AG08396 (cell line): Measurements from ENCODE around the gene CDCA7.
"Not testable (repeated sequence)": the region's sequence is repeated elsewhere in the genome, so short reads cannot be mapped to it uniquely, and the experiment has no call there.

Source experiments
- DNase-seq: peaks from one replicate; pipeline ENCODE4 v3.0.0; 2012; ENCODE audit warnings: low spot score, mixed read lengths

CDCA7 gene

DNA sequence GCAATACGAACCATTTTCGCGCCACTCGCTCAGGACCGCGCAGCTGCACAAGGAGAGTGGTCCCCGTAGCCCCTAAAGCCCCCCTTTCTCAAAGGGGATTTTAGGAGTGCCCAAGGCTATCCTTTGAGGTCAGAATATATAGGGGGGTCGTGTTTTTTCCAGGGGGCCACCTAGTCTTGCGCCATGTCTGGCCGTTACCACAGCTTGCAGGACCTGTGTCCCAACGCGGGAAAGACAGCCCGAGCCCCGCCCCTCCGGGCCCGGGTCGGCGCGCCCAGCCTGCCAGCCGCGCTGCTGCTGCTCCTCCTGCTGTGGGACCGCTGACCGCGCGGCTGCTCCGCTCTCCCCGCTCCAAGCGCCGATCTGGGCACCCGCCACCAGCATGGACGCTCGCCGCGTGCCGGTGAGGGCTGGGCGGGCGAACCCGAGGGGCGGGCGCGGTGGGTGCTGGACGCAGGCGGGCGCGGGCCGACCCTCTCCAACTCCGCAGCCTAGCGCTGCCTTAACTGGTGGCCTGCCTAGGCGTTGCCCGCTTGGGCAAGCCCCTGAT lies at the start of gene CDCA7:
Gene CDCA7 (plus strand): TSS at position 291 of the 550 bp plus-strand sequence. CDS start 92 bp downstream, at position 383.
- DNase-seq, result peak; percentile 84

DNA sequence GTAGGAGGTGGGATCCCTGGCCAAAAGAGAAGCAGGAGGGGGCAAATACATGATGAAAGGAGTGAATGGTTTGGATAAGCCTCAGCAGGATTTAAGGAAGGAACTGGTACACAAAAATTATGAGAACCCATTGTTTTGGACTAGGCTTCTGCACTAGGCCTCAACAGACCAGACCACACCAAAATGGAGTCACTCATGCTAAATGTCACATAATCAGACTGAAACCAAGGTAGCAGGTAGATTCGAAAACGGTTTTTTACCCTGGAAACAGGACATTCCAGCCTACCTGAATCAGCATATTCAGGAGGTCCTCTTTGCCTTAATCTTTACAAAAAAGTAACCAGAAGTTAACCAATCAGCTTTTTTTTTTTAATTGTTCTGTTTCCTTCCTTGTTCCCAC lies 49.4 kb upstream of the CDCA7 start:
- DNase-seq, result no peak

DNA sequence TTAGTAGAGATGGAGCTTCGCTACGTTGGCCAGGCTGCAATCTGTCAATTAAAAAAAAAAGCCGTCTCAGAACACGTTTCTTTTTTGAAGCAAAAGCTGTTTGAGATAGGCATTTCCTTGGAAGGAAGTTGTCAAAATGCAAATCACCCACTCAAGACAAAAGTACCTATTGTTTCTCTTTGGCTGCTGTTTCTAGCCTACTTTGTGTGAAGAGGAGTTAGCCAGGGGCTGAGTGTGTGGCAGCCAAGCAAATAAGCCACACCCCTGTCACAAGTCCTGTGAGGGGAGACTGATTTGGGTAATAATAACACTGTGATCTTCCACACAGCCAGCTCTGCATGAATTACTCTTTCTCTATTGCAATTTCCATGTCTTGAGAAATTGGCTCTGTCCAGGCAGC lies 47.4 kb upstream of the CDCA7 start:
- DNase-seq, result no peak

GRCh38 chr2:173309370-173309769 lies 45.3 kb upstream of the CDCA7 start:
- DNase-seq, result not testable (repeated sequence)

DNA sequence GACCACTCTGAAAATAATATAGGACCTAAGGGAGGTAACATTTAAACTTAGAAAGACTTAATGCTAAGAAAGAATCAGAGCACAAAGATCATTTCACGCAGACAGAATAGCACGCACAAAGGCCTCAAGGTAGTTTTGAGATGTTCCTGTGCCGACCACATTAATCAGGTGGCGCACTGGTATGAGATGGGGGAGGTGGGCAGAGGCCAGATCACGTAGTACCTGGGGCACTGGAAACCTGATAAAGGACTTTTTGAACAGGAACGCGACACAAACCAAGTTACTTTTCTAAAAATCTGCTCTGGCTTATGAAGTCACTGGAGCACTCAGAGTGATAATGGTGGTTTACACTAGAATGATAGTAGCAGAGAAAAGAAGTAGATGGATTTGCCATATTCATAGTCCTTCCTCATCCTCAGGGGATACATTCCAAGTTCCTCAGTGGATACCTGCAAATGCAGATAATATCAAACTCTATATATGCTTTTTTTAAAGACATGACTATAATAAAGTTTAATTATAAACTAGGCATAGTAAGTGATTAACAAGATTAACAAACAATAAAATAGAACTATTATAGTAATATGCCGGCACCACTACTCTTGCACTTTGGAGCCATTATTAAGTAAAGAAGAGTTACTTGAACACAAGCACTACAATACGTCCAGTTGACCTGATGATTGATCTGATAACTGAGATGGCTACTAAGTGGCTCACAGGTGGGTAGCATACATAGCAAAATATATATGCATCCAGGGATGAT lies 42.6 kb upstream of the CDCA7 start:
- no peak for DNase-seq

DNA sequence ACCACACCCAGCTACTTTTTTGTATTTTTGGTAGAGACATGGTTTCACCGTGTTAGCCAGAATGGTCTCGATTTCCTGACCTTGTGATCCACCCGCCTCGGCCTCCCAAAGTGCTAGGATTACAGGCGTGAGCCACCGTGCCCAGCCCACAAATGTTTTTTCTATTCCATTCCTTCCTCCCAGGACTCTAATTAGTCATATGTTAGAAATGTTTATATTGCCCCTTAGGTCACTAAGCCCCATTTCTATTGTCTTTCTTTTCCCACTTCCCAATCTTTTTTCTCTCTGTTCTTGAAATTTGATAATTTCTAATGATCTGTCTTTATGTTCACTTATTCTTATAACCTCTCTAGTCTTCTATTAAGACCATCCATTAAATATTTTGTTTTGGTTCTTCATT lies 31.3 kb upstream of the CDCA7 start:
- no peak for DNase-seq

- DNase-seq, result no peak
Observed at GRCh38 chr2:173326806-173327205, 27.9 kb upstream of the CDCA7 start.

DNA sequence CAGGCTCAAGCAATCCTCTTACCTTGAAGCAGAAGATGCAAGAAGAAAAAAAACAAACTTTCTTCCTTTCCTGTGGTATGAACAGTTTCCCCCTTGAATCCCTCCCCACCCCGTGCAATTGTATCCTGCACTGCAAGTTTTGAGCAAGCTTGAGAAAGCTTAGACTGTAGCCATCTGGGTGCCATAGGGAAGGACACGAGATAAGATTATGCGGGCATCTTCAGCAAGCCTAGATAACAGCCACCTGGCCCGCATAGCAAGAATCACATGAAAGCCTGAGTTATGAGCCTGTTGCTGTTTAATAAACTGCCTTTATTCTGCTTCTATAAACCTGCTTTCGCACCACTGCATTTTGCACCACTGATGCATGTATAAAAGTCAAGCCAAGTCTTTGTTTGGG lies 27.3 kb upstream of the CDCA7 start:
- no peak for DNase-seq

DNA sequence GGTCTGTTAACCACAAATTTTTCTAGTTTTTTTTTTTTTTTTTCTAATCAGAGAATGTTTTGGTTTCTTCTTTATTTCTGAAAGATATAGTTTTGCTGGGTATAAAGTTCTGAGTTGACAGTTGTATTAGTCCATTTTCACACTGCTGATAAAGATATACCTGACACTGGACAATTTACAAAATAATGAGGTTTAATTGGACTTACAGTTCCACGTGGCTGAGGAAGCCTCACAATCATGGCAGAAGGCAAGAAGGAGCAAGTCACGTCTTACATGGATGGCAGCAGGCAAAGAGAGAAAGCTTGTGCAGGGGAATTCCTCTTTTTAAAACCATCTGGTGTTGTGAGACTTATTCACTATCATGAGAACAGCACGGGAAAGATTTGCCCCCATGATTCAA lies 21.7 kb upstream of the CDCA7 start:
- DNase-seq, result not testable (repeated sequence)

DNA sequence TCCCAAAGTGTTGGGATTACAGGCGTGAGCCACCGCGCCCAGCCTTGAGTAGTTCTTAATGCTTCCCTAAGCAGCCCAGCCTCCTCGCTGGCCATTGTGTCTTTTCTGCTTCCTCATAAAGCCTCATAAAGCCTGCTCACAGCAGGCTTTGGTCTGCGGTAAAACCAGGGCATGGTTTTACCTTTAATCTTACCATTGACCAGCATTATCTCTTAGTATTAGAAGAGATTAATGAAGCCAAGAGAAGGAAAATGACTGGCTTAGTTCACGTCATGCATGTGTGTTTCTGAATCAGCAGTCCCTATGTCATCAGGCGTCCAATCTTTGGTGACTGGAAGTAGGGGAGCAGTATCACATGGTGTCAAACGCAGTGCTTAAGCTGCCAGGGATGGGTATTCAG lies 14.9 kb upstream of the CDCA7 start:
- no peak for DNase-seq

GRCh38 chr2:173343921-173344320 lies 10.8 kb upstream of the CDCA7 start:
- no peak for DNase-seq

- no peak for DNase-seq
Observed at GRCh38 chr2:173346035-173346434, 8.6 kb upstream of the CDCA7 start.

DNA sequence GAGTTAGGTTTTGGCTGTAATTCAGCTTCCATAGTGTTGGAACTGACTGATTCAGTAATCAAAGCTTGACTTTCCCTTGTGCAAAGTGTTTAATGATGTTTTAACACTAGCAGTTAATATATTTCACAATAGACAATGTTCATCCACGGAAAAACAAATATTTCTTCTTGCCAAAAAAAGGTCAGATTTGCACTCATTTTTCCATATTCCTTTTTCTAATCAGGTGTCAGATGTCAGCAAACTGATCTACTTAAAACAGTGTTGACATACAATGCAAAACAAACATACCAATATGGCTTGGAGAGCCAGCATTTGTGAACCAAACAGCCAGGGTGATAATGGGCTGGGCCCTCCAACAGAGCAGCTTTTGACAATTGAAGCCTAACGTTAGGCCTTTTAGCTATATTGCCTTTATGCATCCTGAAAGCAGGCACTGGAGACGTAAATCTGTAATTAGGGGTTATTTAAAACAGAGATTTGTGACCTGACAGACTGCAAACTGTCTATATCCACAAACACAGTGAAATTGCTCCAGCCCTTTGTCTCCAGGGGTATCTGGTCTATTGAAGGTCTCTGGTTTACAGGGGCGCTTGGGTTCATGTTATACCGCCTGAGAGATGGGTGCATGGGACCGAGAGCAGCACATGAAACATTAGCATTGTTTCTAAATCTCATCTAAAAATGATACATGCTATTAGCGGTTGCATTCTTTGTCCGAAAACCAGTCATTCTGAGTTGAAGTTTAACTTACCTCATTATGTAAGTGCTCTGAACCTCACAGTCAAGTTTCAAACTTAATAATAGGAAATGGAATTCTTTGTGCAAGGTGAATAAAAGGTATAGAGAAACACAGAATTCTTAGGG lies 7.1 kb upstream of the CDCA7 start:
- no peak for DNase-seq

- DNase-seq, result no peak
Observed at GRCh38 chr2:173349287-173349686, 5.4 kb upstream of the CDCA7 start.

GRCh38 chr2:173350383-173350782 lies 4.3 kb upstream of the CDCA7 start:
- no peak for DNase-seq

- DNase-seq, result no peak
Observed at GRCh38 chr2:173351879-173352278, 2.8 kb upstream of the CDCA7 start.

GRCh38 chr2:173353556-173353955 lies 1.1 kb upstream of the CDCA7 start:
- DNase-seq, result no peak

GRCh38 chr2:173354073-173354581 lies 545 bp upstream of the CDCA7 start:
- DNase-seq, result no peak

- DNase-seq, result peak; percentile 65
Observed at GRCh38 chr2:173355132-173355865, 627 bp downstream of the CDCA7 start.

- peak; percentile 20 for DNase-seq
Observed at GRCh38 chr2:173355866-173356508, 1.3 kb downstream of the CDCA7 start.

DNA sequence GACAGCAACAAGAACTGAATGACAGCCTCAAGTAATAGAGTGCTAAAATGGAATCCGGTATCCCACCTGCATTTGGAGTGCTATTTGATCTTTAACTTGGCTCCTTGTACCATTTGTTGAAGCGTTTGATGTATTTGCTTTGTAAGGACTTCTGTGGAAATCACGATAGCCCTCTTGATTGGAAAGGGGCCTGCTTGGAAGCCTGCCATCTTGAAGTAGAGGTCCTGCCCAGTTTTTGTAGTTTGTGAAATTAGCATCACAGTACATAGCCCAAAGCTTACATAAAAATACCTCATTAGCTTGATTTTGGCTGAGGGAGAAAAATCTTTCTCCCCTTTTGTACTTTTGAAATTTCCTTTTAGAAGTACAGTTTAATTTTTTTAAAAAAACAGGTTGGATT lies 2.7 kb downstream of the CDCA7 start:
- DNase-seq, result no peak

DNA sequence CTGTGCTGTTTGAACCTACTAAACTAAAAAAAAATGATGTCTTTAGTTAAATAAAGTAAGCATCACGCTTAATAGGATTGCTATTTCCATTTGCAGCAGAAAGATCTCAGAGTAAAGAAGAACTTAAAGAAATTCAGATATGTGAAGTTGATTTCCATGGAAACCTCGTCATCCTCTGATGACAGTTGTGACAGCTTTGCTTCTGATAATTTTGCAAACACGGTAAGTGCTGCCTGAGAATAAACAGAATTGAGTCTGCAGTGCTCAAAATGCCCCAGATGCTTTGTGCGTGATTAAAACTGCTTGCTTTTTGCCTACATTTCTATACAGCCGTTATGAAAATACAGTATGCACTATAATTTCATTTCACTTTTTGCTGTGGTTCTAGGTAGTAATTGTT lies 3.9 kb downstream of the CDCA7 start:
- DNase-seq, result no peak
